ENCODE measurements around the gene DYNLT1. TPM values are rescaled to one million over a fixed set of nuclear protein-coding genes. Genes with fewer than 3 reads are reported as not detected.

Gene DYNLT1
- polyA plus RNA-seq, 2 of the 4 experiments (the other 2 are of a cell fraction): 130 to 174 TPM

GRCh38 chr6:158649289-158650143, 5.0 kb upstream of the DYNLT1 start, which contains the start of gene SYTL3:
Gene SYTL3 (plus strand): TSS chr6:158650054. CDS start chr6:158663269, 13,215 bp downstream.
- TF ChIP-seq E2F6 (IDR thresholded peaks at IDR 0.05; ENCODE audit: borderline replicate concordance, low read depth) (no peak), CHD4 (IDR thresholded peaks at IDR 0.05; ENCODE audit: borderline replicate concordance) (no peak), ELK1 (IDR thresholded peaks at IDR 0.05; ENCODE audit: low read depth, low read length) (no peak)
- H3K4me2 ChIP-seq: no peak within 1 kb of the TSS
- DNase-seq (ENCODE audit: low read depth in 1 of 2, low spot score in 1 of 2): no peak
- H3K27ac ChIP-seq: no peak within 1 kb of the TSS
- WGBS (ENCODE audit: missing lambda C conversion rate): 68% methylated on average over 15 of the region's 15 CpGs
- no peak within 1 kb of the TSS for H3K4me3 ChIP-seq
- no peak for ATAC-seq
- POLR2A ChIA-PET: no interaction called here
- H3K4me1 ChIP-seq: peaks cover 6% of the 10 kb centered on the region
- no peak for FAIRE-seq
- CTCF ChIA-PET: interaction anchor here (0.7 to 2.4 kb wide), 5 partner anchors 10 to 429 kb away, joined by 3 to 10 read pairs (median 4); no protein-coding TSS in a partner anchor
- H3K9me3 ChIP-seq: no peaks in the 10 kb centered on the region

- TF ChIP-seq RCOR1 (IDR thresholded peaks at IDR 0.05; ENCODE audit: low read depth, low read length) (no peak), POLR2A (IDR thresholded peaks at IDR 0.05; ENCODE audit: low read length) (no peak), E2F6 (IDR thresholded peaks at IDR 0.05; ENCODE audit: borderline replicate concordance, low read depth) (no peak)
- H3K4me3 ChIP-seq: no peak overlapping the region
- H3K4me1 ChIP-seq: peaks cover 4% of the 10 kb centered on the region
- H3K9me3 ChIP-seq: no peaks in the 10 kb centered on the region
- ChIA-PET POLR2A (no interaction called here), CTCF (interaction anchor here (0.7 to 1.4 kb wide), 4 partner anchors 10 to 428 kb away, joined by 3 to 7 read pairs (median 4); no protein-coding TSS in a partner anchor)
- ATAC-seq: no peak
- 59% methylated on average over 5 of the region's 5 CpGs for WGBS (ENCODE audit: missing lambda C conversion rate)
- DNase-seq (ENCODE audit: low read depth in 1 of 2, low spot score in 1 of 2): no peak
- H3K4me2 ChIP-seq: no peak overlapping the region
- no peak overlapping the region for H3K27ac ChIP-seq
- no peak for FAIRE-seq
Observed at GRCh38 chr6:158648682-158649131, 4.2 kb upstream of the DYNLT1 start.

- POLR2A ChIA-PET: no interaction called here
- 71% methylated on average over 4 of the region's 4 CpGs for WGBS (ENCODE audit: missing lambda C conversion rate)
- Histone ChIP-seq H3K9me3 (no peaks in the 10 kb centered on the region), H3K4me1 (peaks cover 14% of the 10 kb centered on the region), H3K27ac (no peak overlapping the region), H3K4me2 (no peak overlapping the region), H3K4me3 (no peak overlapping the region)
- DNase-seq (ENCODE audit: low read depth in 1 of 2, low spot score in 1 of 2): no peak
- ATAC-seq: no peak
- no peak for TF ChIP-seq RNF2 (IDR thresholded peaks at IDR 0.05; ENCODE audit: borderline replicate concordance, low read depth)
- no peak for TF ChIP-seq POLR2AphosphoS2 (conservative IDR thresholded peaks at IDR 0.05; ENCODE audit: low read length)
- TF ChIP-seq NPAS2 (CRISPR knock-in tag; IDR thresholded peaks at IDR 0.05; ENCODE audit: borderline replicate concordance): no peak
- CTCF ChIA-PET: interaction anchor here (0.6 to 1.2 kb wide), 3 partner anchors 44 to 433 kb away, joined by 3 to 4 read pairs (median 4); no protein-coding TSS in a partner anchor
- FAIRE-seq: no peak
Observed at GRCh38 chr6:158647501-158647900, 3.0 kb upstream of the DYNLT1 start.

GRCh38 chr6:158646023-158646910, 1.7 kb upstream of the DYNLT1 start:
- ChIA-PET POLR2A (no interaction called here), CTCF (interaction anchor here (0.6 to 3.4 kb wide), 5 partner anchors 45 to 432 kb away, joined by 3 to 14 read pairs (median 4); no protein-coding TSS in a partner anchor)
- no peak overlapping the region for H3K4me2 ChIP-seq
- no peak for ATAC-seq
- peaks cover 19% of the 10 kb centered on the region for H3K4me1 ChIP-seq
- FAIRE-seq: no peak
- no peaks in the 10 kb centered on the region for H3K9me3 ChIP-seq
- no peak for DNase-seq (ENCODE audit: low read depth in 1 of 2, low spot score in 1 of 2)
- 82% methylated on average over 10 of the region's 10 CpGs for WGBS (ENCODE audit: missing lambda C conversion rate)
- H3K4me3 ChIP-seq: no peak overlapping the region
- no peak overlapping the region for H3K27ac ChIP-seq
- TF ChIP-seq GATA3 (IDR thresholded peaks at IDR 0.05; ENCODE audit: borderline replicate concordance): no peak
- no peak for TF ChIP-seq MAFK (IDR thresholded peaks at IDR 0.05; ENCODE audit: partially characterized antibody)
- TF ChIP-seq HES2 (IDR thresholded peaks at IDR 0.05): no peak
- no peak for TF ChIP-seq E2F6 (IDR thresholded peaks at IDR 0.05; ENCODE audit: borderline replicate concordance, low read depth)
- no peak for TF ChIP-seq TP53 (CRISPR knock-in tag; IDR thresholded peaks at IDR 0.05)
- no peak for TF ChIP-seq PBX3 (IDR thresholded peaks at IDR 0.05)
- TF ChIP-seq REST (IDR thresholded peaks at IDR 0.05): no peak
- no peak for TF ChIP-seq CHD2 (IDR thresholded peaks at IDR 0.05; ENCODE audit: low read length, partially characterized antibody)
- no peak for TF ChIP-seq ZSCAN20 (CRISPR knock-in tag; IDR thresholded peaks at IDR 0.05)

Data from A549 (cell line).